ENCODE results near the gene ROPN1.

The ROPN1 gene

DNA sequence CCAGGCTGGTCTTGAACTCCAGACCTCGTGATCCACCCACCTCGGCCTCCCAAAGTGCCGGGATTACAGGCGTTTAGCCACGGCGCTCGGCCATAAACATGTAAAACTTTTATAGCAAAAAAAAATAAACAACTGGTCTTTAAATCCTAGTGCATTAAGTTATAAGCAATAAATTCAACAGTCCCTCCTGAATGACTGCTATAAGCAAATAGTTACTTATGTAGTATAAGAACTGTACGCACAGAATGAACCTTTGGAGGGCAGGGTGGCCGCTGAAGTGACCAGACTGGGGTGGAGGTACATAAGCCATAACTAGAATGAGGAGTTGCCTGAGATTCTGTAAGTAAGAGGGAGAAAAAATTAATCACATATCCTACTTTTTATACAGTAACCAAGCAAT, 43.5 kb downstream of the ROPN1 start:
- no peak for DNase-seq (ENCODE audit: low read depth in 2 of 2)

DNA sequence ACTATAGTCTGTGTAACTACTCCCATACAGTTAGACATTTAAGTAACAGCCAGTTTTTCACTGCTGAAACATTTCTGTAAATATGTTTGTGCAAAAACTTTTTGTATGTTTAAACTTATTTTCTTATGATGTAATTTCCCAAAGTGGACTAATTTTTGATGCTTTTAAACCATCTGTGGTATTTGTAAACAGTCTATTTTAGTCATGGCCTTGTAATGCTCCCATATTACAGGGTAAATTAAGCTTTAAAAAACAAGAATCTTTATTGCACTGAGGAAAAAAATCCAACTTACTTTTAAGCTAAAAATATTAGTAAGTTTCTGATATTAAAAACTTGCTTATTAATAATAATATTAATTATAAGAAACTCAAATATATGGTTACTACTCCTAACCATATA, 44.4 kb downstream of the ROPN1 start:
- no peak for DNase-seq (ENCODE audit: low read depth in 2 of 2)

DNA sequence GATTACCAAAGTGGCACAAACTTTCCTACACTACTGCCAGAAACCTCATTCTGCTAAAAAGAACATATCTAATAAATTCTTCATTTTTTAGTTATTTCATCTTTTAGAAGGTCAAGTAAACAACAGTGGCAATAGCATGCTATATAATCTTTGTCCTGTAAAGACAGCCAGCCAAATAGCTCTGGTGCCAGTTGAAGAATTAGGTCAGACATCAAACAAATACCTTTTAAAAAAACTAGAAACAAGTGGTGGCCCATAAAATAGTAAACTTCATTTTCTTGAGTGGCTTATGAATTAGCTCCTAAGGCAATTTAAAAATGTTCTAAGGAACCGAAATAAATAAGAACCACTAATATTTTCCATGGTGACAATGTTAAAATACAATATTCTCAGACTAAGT, 50.4 kb downstream of the ROPN1 start:
- no peak for DNase-seq (ENCODE audit: low read depth in 2 of 2)

DNA sequence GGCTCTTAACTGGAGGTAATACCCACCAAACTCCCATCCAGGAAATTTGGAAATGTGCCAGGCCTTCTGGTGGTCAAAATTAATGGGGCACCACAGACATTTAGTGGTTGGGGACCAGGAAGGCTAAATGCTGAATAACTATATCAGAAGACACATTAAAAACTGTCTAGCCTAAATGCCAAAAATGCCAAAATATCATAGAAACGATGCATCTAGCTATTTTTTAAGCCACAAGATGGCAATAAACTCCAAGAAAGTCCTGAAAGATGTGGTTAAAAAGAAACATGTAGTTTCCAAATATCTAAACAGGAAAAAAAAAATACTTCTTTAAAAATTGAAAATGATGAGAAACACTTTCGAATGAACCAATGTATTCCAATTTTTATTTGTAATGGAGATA, 50.8 kb downstream of the ROPN1 start:
- DNase-seq (ENCODE audit: low read depth in 2 of 2), result no peak

DNA sequence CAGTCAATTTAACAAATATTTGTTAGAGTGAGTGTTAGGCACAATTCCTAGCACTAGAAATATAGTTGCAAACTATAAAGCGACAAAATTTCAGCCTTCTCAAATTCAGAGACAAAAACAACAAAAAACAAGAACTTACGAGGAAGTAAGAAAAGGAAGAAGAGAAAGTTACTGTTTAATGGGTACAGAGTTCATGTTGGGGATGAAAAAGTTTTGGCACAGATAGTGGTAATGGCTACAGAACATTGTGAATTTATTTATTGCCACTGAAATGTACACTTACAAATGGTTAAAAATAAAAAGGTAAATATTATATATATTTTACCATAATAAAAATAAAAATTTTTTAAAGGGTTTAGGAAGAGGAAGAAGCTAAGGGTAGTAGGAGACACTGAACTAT, 52.2 kb downstream of the ROPN1 start:
- no peak for DNase-seq (ENCODE audit: low read depth in 2 of 2)

DNA sequence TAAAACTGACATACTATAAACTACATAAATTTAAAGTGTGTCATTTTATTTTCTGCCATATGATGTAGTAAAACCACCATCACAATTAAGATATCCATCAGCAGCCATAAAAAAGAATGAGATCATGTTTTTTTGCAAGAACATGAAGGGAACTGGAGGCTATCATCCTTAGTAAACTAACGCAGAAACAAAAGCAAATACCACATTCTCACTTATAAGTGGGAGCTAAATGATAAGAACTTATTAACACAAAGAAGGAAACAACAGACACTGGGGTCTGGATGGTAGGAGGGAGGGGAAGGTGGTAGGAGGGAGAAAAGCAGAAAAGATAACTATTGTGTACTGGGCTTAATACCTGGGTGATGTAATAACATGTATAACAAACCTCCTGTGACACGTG, 55.5 kb downstream of the ROPN1 start:
- DNase-seq (ENCODE audit: low read depth in 2 of 2), result no peak

DNA sequence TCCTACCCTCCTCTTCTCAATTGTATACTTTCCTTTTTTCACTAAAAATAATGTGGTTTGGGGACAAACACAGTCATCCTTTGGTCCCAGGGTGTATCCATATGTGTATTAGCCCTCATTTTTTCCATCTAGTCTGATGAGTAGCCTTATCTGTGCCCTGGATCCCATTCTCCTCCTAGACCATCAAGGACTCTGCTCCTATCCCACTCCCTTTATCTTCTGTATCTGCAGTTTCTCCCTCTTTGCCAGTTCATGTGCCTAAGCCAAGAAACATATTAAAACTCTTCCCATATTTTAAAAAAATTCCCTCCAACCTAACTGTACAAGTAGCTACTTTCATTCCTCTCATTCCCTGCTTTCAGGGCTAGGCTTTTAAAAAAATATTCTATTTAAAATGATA, 56.1 kb downstream of the ROPN1 start:
- no peak for DNase-seq (ENCODE audit: low read depth in 2 of 2)

DNA sequence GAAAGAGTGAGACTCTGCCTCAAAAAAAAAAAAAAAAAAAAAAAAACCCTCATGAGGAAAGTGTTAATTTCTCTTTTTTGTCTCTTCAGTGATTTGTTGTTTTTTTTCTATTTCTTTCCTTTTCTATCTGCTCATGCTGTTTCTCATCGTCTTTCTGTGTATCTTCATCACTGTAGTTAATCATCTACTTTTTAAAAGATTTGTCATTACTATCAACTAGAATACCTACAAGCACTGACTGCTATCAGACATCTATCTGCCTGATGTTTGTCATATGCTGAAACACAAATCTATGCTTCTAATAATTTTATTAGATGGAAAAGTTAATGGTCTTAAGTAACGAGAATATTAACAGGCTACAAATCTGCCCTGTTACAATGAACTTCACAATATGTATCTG, 57.7 kb downstream of the ROPN1 start:
- DNase-seq (ENCODE audit: low read depth in 2 of 2), result no peak

DNA sequence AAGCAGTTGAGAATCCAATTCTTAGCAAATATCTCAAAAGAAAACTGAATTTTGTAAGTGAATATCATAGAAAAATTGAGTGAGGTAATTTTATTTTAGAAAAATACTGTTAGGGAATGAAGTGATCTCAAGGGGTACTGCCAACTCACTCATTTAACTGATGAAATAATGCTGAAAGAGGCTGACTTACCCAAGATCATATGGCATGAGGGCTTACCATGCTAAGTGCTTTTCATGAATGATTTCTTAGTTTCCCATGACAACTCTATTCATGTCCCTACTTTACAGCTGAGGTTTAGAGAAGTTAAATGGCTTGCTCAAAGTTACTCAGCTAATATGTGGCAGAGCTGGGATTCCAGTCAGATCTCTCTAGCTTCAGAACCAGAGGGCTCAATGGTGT, 61.5 kb downstream of the ROPN1 start:
- DNase-seq (ENCODE audit: low read depth in 2 of 2), result no peak

DNA sequence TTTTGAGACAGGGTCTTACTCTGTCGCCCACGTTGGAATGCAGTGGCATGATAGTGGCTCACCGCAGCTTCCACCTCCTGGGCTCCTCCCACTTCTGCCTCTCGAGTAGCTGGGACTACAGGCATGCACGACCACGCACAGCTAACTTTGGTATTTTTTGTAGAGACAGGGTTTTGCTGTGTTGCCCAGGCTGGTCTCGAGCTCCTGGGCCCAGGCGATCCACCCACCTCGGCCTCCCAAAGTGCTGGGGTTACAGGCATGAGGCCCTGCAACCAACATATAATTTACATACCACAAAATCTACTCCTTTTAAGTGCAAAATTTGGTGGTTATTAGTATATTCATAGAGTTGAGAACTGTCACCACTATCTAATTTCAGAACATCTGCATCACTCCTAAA, 62.6 kb downstream of the ROPN1 start:
- no peak for DNase-seq (ENCODE audit: low read depth in 2 of 2)

DNA sequence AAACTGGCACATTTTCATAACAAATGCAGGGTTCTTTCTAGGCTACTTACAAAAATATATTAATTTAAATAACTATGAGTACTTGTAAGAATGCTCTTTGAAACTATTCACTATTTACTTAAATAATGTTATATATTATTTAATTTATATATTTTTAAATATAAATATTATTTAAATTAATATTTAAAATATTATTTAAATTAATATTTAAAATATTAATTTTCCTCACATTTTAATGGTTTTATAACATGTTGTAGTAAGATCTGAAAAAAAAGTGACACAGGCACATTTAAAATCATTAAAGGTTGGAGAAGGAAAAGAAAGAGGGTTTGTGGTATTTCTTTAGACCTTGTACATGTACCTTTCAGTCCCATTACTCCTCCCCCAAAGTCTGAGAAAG, 65.5 kb downstream of the ROPN1 start:
- DNase-seq (ENCODE audit: low read depth in 2 of 2), result no peak

DNA sequence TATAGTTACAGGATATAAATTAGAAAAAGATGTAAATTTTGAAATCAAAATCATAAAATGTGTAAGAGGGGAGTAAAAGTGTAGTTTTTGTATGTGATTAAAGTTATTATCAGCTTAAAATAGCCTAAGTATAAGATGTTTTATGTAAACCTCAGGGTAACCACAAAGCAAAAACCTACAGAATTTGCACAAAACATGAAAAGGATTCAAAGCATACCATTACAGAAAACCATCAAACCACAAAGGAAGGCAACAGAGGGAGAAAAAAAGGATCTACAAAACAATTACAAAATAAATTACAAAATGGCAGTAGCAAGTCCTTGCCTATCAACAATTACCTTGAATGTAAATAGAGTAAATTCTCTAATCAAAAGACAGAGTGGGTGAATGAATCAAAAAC, 71.1 kb downstream of the ROPN1 start:
- DNase-seq (ENCODE audit: low read depth in 2 of 2), result no peak

DNA sequence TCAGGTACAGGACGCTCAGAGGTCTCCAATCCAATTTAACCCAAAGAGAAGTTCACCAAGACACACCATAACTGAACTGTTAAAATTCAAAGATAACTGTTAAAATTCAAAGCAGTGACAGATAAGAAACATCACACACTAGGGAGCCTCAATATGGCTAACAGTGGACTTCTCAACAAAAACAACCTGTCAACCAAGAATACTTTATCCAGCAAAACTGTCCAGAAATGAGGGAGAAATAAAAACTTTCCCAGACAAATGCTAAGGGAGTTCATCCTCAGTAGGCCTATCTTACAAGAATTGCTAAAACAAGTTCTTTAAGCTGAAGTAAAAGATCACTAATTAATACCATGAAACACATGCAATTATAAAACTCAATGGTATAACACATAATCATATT, 71.5 kb downstream of the ROPN1 start:
- no peak for DNase-seq (ENCODE audit: low read depth in 2 of 2)

DNA sequence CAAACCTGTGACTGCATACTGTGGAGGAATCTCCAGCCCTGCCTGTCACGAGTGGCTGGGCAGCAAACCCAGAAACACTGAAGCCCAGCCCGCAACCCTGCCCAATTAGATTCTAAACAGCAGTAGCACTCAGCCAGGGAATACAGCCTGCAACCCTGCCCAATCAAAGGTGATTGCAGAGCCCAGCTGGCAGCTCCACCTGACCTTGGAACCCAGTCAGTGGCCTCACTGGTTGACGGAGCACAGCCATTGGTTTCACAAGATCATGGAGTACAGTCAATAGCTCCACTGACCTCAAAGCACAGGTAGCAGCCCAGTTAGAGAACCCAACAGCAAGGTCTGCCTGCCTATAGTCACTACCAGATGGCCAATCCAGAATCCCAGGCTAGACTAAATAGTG, 72.6 kb downstream of the ROPN1 start:
- DNase-seq (ENCODE audit: low read depth in 2 of 2), result no peak
